H1 (cell line): ENCODE data around the gene RNMT. TPM values are rescaled to one million over a fixed set of nuclear protein-coding genes. Genes with fewer than 3 reads are reported as not detected.

Experiments used
- EP300 ChIP-seq, 2 experiments: IDR thresholded peaks; 1 replicate in 1 of 2; 2 replicates in 1 of 2; pipeline ENCODE4 v1.6.1; 2011 to 2012; ENCODE audit warnings: low read depth in 2 of 2, low read length in 2 of 2, mild to moderate bottlenecking in 2 of 2, borderline replicate concordance in 1 of 2, inconsistent platforms in 1 of 2, moderate library complexity in 1 of 2
- HDAC2 ChIP-seq, 2 experiments: fragments of 300-600 bp in 1 of 2; sonication (generic) in 1 of 2; IDR thresholded peaks; 2 replicates each; pipeline ENCODE4 v1.6.1; 2011 to 2012; ENCODE audit warnings: low read depth in 2 of 2, low read length in 2 of 2, mild to moderate bottlenecking in 2 of 2, moderate library complexity in 2 of 2, borderline replicate concordance in 1 of 2, inconsistent platforms in 1 of 2
- POU5F1 ChIP-seq: IDR thresholded peaks from 2 replicates; pipeline ENCODE4 v1.6.1; 2011; ENCODE audit warnings: low read depth, mild to moderate bottlenecking, low read length, moderate library complexity
- SIRT6 ChIP-seq: IDR thresholded peaks from one replicate; pipeline ENCODE4 v1.7.1; 2012; ENCODE audit warnings: low read length, inconsistent platforms
- polyA plus RNA-seq, 7 experiments: library from polyadenylated mRNA; depleted of rRNA in 3 of 7; stranded (reverse) in 5 of 7; unstranded in 2 of 7; fragments of >200 nt in 5 of 7; fragments of 200-250 nt in 2 of 7; gene quantifications; 1 replicate in 5 of 7; 2 replicates in 1 of 7; 4 replicates in 1 of 7; pipeline versions ENCODE4 v1.2.1 to v1.2.3, GENCODE V29; 2011 to 2013; ENCODE audit warnings: missing spikeins in 2 of 7, mixed read lengths in 2 of 7
- total RNA-seq: library from RNA; stranded (reverse); fragmentation: NEBNext Ultra II Directional; extraction: Animal tissue kit (Norgen Biotek cat#: 25700); gene quantifications from 2 replicates; pipeline ENCODE4 v1.2.1, GENCODE V29; 2021

RNMT gene
- total and polyA plus RNA-seq, 2 of the 8 experiments (the other 6 are each of a cell fraction or from before 2014, with no cell fraction given) = 25.3 to 63.5 TPM

DNA sequence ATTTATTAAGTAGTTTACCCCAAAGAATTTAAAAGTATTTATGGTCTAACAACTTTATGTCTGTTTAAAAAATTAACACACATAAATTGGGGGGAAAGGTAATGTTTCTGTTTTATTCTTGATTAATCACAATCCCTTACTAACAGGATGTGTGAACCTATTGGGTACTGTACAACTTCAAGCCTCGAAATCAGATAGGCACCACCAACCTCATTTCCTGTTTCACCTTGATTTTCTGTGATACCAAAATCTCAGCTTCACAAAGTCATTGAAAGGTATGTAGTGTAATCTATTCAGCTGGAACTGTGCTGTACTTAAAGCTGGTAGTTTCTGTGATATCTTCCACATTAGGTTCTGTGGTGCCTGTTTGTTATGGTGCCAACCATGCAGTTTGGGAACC lies 4.0 kb downstream of the RNMT start (continued):
- TF ChIP-seq HDAC2 (IDR thresholded peaks at IDR 0.05; ENCODE audit: borderline replicate concordance in 1 of 2, low read depth in 2 of 2, low read length in 2 of 2) (no peak), EP300 (IDR thresholded peaks at IDR 0.05; ENCODE audit: borderline replicate concordance in 1 of 2, low read depth in 2 of 2, low read length in 2 of 2) (no peak), POU5F1 (no peak), SIRT6 (no peak)
